GF-D8 (cell line): ENCODE results near the gene ZFR.
"Not testable (repeated sequence)": the region's sequence is repeated elsewhere in the genome, so short reads cannot be mapped to it uniquely, and the experiment has no call there.

Source experiments
- DNase-seq: peaks from one replicate; lab custom pipeline; 2025; lab: John Stamatoyannopoulos, UW

Gene ZFR

GRCh38 chr5:32450952-32451351 lies 6.4 kb upstream of the ZFR start:
- no peak for DNase-seq

DNA sequence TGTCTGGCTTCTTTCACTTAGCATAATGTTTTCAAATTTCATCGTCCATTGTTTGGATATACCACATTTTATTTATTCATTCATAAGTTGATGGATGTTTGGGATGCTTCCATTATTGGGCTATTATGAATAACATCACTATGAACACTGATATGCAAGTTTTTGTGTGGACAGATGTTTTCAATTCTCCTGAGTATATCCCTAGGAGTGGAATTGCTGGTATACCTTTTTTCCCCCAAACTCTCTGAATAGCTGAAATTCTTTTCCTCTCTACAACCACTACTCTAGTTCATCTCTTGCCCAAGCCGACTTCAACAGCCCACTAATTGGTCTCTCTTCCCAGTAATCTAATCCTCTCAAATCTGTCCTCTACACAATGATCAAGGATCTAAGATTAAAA lies 4.7 kb upstream of the ZFR start:
- DNase-seq: no peak

GRCh38 chr5:32446630-32447029 lies 2.1 kb upstream of the ZFR start:
- no peak for DNase-seq

GRCh38 chr5:32445831-32446614 lies 1.5 kb upstream of the ZFR start:
- no peak for DNase-seq

- no peak for DNase-seq
Observed at GRCh38 chr5:32445287-32445758, 783 bp upstream of the ZFR start.

DNA sequence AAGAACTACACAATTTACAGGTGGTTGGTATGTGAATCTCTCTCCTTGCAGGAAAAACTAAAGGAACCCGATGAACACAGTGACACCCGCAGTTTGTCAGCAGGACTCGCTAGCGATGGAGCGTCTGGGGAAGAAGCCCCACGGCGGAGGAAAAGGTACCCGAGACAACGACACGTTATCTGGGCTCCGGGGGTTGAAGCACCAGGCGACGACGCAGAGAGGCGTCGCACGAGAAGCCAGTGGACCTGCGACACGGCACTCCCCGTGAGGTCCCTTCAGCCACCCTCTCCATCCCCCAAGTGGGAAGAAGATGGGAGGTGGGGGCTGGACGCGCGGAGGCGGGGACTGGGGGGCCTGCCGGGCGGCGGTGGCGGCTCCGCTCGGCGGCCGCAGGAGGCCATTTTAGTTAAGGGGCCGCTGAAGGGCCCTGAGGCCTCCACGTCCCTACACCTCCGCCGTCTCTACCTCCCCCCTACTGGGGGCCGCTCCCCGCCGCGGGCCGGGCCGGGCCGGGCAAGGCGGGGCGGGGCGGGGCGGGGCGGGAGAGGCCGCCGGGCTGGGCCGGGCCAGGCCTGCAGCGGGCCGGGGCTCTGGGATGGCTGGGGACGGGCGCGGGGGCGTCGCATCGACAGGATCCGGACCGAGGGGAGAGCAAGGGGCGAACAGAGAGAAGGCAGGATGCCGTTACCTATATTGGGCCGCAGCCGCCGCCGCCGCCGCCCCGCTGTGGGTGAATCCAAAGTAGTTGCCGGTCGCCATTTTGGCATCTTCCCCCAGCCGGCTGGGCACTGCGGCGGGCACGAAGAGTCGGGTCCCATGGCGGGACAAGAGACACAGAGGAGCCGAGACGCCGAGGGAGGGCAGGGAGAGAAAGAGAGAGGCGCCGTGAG lies 754 bp downstream of the ZFR start:
- no peak for DNase-seq

DNA sequence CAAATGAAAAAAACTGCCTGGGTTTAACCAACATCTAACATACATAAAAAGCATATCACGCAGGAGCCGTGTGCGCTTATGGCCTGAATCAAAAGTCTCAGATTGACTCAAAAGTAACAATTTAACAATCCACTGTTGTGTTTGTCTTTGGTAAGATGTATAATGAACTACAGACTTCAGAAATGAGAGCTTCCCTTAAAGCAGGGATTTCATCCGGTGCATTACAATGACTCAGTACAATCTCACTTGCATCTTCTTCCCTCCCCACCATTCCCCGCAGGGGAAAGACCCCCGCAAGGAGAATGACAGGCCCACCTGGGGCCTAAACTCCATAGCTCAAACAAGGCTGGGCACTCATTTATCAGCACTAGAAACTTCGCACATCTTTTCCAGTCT lies 1.4 kb downstream of the ZFR start:
- DNase-seq: no peak

- no peak for DNase-seq
Observed at GRCh38 chr5:32439086-32439642, 5.4 kb downstream of the ZFR start.

- DNase-seq: no peak
Observed at GRCh38 chr5:32436553-32437242, 7.8 kb downstream of the ZFR start.

DNA sequence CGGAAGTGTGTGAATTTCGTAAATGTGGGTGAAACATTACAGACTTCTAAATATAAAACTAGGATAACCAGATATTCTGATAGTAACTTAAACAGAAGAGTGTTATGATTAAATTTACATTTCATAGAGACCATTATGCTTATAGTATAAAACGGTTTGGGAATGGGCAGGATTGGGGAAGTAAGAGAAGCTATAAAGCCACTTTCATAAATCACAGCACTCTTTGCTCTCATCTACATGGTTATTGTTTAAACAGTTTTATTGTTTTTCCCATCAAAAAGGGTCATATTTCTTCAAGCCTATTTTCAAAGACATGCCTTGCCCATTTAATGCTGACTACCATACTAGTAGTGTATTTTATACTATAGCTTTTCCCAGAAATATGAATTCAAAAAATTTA lies 9.2 kb downstream of the ZFR start:
- DNase-seq: no peak

GRCh38 chr5:32434221-32434620 lies 10.3 kb downstream of the ZFR start:
- DNase-seq: no peak

- no peak for DNase-seq
Observed at GRCh38 chr5:32432633-32433032, 11.9 kb downstream of the ZFR start.

GRCh38 chr5:32430825-32431224 lies 13.7 kb downstream of the ZFR start:
- DNase-seq: not testable (repeated sequence)

- no peak for DNase-seq
Observed at GRCh38 chr5:32428426-32428825, 16.1 kb downstream of the ZFR start.

DNA sequence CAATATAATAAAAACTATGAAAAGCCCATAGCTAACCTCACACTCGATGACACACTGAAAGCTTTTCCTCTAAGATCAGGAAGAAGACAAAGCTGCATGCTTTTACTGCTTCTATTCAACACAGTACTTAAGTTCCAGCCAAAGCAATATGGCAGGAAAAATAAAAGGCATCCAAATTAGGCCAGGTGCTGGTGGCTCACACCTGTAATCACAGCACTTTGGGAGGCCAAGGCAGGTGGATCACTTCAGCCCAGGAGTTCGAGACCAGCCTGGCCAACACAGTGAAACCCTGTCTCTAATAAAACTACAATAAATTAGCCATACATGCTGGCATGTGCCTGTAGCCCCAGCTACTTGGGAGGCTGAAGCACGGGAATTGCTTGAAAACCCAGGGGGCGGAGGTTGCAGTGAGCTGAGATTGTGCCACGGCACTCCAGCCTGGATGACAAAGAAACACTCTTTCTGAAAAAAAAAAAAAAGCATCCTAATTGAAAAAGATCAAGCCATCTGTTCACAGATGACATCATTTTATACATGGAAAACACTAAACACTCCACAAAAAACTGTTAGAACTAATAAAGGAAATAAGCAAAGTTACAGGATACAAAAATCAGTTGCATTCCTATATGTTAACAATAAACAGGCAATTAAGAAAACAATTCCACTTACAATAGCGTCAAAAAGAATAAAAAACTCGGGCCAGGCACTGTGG lies 17.9 kb downstream of the ZFR start:
- DNase-seq: no peak

DNA sequence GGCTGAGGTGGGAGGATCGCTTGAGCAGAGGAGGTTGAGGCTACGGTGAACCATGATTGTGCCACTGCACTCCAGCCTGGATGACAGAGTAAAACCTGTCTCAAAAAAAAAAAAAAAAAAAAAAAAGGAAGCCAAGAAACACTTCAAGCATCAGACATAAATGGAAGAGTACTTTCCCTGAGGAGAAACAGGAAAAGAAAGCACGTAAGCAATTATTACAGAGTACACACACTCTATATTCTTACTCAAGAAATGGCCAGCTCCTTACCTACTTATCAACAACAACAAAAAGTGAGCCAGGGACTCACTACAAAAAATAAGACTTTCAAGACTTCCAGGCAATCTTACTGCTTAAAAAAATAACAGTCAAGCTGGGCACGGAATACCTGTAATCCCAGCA lies 21.8 kb downstream of the ZFR start:
- no peak for DNase-seq

- DNase-seq: no peak
Observed at GRCh38 chr5:32421075-32421474, 23.5 kb downstream of the ZFR start.

DNA sequence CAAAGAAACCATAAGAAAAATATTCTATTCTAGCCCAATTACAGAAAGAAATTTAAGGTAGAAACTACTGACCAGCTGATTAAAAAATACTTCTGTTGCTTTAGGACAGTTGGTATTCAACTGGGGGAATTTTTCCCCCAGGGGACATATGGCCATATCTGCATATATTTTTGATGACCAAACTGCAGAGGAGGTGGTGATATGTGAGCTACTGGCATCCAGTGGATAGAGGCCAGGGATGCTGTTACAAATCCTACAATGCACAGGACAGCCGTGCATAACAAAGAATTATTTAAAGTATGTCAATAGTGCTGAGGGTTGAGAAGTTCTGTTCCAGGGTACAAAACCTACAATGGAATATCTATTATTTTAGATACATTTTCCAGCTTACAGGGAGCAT lies 24.0 kb downstream of the ZFR start:
- DNase-seq: no peak

GRCh38 chr5:32419791-32420190 lies 24.7 kb downstream of the ZFR start:
- no peak for DNase-seq

GRCh38 chr5:32413466-32414263 lies 30.9 kb downstream of the ZFR start:
- no peak for DNase-seq

DNA sequence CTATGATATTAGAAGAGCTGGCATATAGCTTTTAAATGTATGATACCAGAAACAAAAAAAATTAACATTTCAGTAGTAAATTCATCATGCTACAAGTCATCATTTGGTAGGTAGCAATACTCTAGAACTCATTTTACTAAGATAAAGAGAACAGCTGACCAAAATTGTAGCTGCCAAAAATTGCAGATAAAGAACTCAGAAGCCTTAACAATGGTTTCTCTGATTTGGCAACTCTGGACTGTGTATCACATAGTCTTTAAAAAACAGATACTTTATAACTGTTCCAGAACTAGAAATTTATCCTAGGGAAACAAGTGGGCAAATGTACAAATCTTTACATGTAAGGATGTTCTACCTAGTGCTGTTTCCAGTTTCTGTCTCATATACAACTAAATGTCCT lies 33.9 kb downstream of the ZFR start:
- DNase-seq: no peak
